HepG2 (cell line): Measurements from ENCODE around the gene TSGA10. TPM values are rescaled to one million over a fixed set of nuclear protein-coding genes. Genes with fewer than 3 reads are reported as not detected.

ENCODE experiments used
- CENPT ChIP-seq: sonication (generic); formaldehyde crosslinking; IDR thresholded peaks from 2 replicates; pipeline ENCODE4 v1.8.0; 2022; ENCODE audit warnings: low read depth, mild to moderate bottlenecking, moderate library complexity, missing genetic modification reagents
- KLF12 ChIP-seq: sonication (generic); formaldehyde crosslinking; IDR thresholded peaks from 2 replicates; pipeline ENCODE4 v1.4.0; 2020; ENCODE audit warnings: missing genetic modification reagents, borderline replicate concordance
- PHB2 ChIP-seq: fragments of 450-650 bp; IDR thresholded peaks from 2 replicates; pipeline ENCODE4 v1.6.1; 2018; ENCODE audit not compliant: partially characterized antibody
- SPEN ChIP-seq: sonication (generic); formaldehyde crosslinking; IDR thresholded peaks from 2 replicates; pipeline ENCODE4 v1.5.1; 2020; ENCODE audit warnings: low read depth, mild to moderate bottlenecking, missing genetic modification reagents
- ZBTB3 ChIP-seq: sonication (generic); formaldehyde crosslinking; IDR thresholded peaks from 2 replicates; pipeline ENCODE4 v1.4.0; 2020; ENCODE audit warnings: low read depth, mild to moderate bottlenecking, moderate library complexity, missing genetic modification reagents, borderline replicate concordance
- ZNF124 ChIP-seq: sonication (generic); formaldehyde crosslinking; IDR thresholded peaks from 2 replicates; pipeline ENCODE4 v1.4.0; 2020; ENCODE audit warnings: missing genetic modification reagents
- ZNF224 ChIP-seq: sonication (generic); formaldehyde crosslinking; IDR thresholded peaks from 2 replicates; pipeline ENCODE4 v1.5.0; 2020; ENCODE audit warnings: mild to moderate bottlenecking, missing genetic modification reagents
- ZNF282 ChIP-seq: fragments of 450-650 bp; IDR thresholded peaks from 2 replicates; pipeline ENCODE4 v1.6.1; 2018; ENCODE audit not compliant: partially characterized antibody
- ZNF343 ChIP-seq: sonication (generic); formaldehyde crosslinking; IDR thresholded peaks from 2 replicates; pipeline ENCODE4 v1.4.0; 2020; ENCODE audit warnings: mild to moderate bottlenecking, missing genetic modification reagents
- ZNF484 ChIP-seq: sonication (generic); formaldehyde crosslinking; IDR thresholded peaks from 2 replicates; pipeline ENCODE4 v1.5.1; 2020; ENCODE audit warnings: mild to moderate bottlenecking, low read depth, missing genetic modification reagents, borderline replicate concordance
- ZNF629 ChIP-seq: sonication (generic); formaldehyde crosslinking; conservative IDR thresholded peaks from 2 replicates; pipeline ENCODE4 v1.5.0; 2020; ENCODE audit warnings: missing genetic modification reagents
- polyA plus RNA-seq, 8 experiments: library from polyadenylated mRNA; depleted of rRNA in 3 of 8; stranded (reverse) in 7 of 8; unstranded in 1 of 8; fragments of >200 nt; fragmentation: Illumina TruSeq in 4 of 8; extraction: Trizol in 4 of 8; gene quantifications; 2 replicates each; pipeline versions ENCODE4 v1.2.1 to v1.2.3, GENCODE V29; 2011 to 2016; ENCODE audit warnings: low read depth in 4 of 8, missing spikeins in 1 of 8, mixed read lengths in 1 of 8; ENCODE audit not compliant: insufficient read depth in 1 of 8
- total RNA-seq, 5 experiments: library from RNA; depleted of rRNA; stranded (reverse); fragments of >200 nt; fragmentation: Illumina TruSeq; extraction: Trizol; gene quantifications; 2 replicates each; pipeline ENCODE4 v1.2.3, GENCODE V29; 2016; ENCODE audit warnings: low read depth in 1 of 5
- TF ChIP-seq, protein P1 (sequence below): sonication (generic); formaldehyde crosslinking; IDR thresholded peaks from 2 replicates; pipeline ENCODE4 v1.4.0; 2020; ENCODE audit warnings: mild to moderate bottlenecking, missing genetic modification reagents
- TF ChIP-seq, protein P2 (sequence below): sonication (generic); formaldehyde crosslinking; conservative IDR thresholded peaks from 2 replicates; pipeline ENCODE4 v1.8.0; 2022; ENCODE audit warnings: mild to moderate bottlenecking, moderate library complexity, missing genetic modification reagents
- TF ChIP-seq, protein P3 (sequence below): fragments of 450-650 bp; IDR thresholded peaks from 2 replicates; pipeline ENCODE4 v1.6.1; 2016
- TF ChIP-seq, protein P4 (sequence below): sonication (generic); formaldehyde crosslinking; IDR thresholded peaks from 2 replicates; pipeline ENCODE4 v1.4.0; 2020; ENCODE audit warnings: mild to moderate bottlenecking, missing genetic modification reagents
- TF ChIP-seq, protein P5 (sequence below): sonication (generic); formaldehyde crosslinking; conservative IDR thresholded peaks from 2 replicates; pipeline ENCODE4 v1.8.0; 2022; ENCODE audit warnings: missing genetic modification reagents
- TF ChIP-seq, protein P6 (sequence below): sonication (generic); formaldehyde crosslinking; IDR thresholded peaks from 2 replicates; pipeline ENCODE4 v1.4.0; 2020; ENCODE audit warnings: missing genetic modification reagents

The TSGA10 gene
- total and polyA plus RNA-seq, 2 of the 13 experiments (the other 11 are each of a cell fraction or from before 2014, with no cell fraction given): 4.7 to 13.1 TPM

DNA sequence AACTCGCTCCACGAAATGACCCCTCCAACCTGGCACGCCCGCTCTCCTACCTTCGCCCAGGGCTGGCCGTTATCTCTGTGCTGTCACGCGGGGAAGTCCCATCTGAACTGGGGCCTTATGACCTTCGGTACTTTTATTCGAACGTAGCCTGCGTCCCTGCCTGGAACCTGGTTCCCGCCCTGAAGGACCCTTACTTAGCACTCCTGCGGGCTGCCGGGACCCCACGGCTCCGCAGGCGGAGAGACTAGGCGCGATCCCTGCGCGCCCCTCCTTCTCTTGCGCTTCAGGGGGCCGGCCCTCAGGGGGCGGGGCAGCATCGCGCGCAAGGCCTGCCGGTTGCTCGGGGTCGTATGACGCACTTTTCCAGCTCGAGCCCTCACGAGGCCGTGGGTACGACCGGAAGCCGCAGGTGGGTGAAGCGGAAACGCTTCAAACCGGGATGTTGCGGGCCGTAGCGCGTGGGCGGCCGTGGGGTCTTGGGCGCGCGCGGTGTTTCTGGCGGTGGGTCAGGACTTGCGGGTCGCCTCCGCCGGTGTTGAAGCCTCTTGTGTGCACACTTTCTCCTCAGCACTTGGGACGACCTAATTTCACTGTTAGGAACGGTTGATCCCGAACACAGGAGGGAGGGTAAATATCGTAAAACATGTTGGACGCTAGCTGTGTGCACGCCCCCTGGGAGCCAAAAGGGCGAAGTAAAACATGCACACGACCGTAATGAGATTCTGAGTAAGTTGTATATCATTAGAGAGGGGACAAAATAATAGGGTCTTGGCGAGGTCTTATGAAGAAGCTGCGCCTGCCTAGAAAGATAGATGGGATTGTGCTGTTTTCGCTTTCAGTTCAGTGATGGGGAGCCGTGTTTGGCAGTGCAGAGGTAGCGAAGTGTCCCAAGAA is at the start of gene TSGA10, which contains the start of gene LIPT1 (continued):
- TF ChIP-seq ZNF282: no peak
- TF ChIP-seq ZNF224 (CRISPR knock-in tag): peak; percentile 100
- TF ChIP-seq ZNF484 (CRISPR knock-in tag): 0 out of 2 replicates have a peak, but pooled peaks have one; percentile 11
- peak; percentile 95 for TF ChIP-seq KLF12
- peak; percentile 97; the same call in 1 of the 2 replicates for TF ChIP-seq CENPT (CRISPR knock-in tag)
- TF ChIP-seq, protein P1, sequence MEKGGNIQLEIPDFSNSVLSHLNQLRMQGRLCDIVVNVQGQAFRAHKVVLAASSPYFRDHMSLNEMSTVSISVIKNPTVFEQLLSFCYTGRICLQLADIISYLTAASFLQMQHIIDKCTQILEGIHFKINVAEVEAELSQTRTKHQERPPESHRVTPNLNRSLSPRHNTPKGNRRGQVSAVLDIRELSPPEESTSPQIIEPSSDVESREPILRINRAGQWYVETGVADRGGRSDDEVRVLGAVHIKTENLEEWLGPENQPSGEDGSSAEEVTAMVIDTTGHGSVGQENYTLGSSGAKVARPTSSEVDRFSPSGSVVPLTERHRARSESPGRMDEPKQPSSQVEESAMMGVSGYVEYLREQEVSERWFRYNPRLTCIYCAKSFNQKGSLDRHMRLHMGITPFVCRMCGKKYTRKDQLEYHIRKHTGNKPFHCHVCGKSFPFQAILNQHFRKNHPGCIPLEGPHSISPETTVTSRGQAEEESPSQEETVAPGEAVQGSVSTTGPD (CRISPR knock-in tag): no peak
- TF ChIP-seq ZNF629 (CRISPR knock-in tag): peak; percentile 52
- no peak for TF ChIP-seq PHB2
- peak; percentile 99 for TF ChIP-seq ZNF343
- 0 out of 2 replicates have a peak, but pooled peaks have one; percentile 76 for TF ChIP-seq ZBTB3 (CRISPR knock-in tag)
- TF ChIP-seq, protein P2, sequence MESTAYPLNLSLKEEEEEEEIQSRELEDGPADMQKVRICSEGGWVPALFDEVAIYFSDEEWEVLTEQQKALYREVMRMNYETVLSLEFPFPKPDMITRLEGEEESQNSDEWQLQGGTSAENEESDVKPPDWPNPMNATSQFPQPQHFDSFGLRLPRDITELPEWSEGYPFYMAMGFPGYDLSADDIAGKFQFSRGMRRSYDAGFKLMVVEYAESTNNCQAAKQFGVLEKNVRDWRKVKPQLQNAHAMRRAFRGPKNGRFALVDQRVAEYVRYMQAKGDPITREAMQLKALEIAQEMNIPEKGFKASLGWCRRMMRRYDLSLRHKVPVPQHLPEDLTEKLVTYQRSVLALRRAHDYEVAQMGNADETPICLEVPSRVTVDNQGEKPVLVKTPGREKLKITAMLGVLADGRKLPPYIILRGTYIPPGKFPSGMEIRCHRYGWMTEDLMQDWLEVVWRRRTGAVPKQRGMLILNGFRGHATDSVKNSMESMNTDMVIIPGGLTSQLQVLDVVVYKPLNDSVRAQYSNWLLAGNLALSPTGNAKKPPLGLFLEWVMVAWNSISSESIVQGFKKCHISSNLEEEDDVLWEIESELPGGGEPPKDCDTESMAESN (CRISPR knock-in tag): peak; percentile 97
- TF ChIP-seq, protein P3, sequence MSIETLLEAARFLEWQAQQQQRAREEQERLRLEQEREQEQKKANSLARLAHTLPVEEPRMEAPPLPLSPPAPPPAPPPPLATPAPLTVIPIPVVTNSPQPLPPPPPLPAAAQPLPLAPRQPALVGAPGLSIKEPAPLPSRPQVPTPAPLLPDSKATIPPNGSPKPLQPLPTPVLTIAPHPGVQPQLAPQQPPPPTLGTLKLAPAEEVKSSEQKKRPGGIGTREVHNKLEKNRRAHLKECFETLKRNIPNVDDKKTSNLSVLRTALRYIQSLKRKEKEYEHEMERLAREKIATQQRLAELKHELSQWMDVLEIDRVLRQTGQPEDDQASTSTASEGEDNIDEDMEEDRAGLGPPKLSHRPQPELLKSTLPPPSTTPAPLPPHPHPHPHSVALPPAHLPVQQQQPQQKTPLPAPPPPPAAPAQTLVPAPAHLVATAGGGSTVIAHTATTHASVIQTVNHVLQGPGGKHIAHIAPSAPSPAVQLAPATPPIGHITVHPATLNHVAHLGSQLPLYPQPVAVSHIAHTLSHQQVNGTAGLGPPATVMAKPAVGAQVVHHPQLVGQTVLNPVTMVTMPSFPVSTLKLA: peak; percentile 81
- TF ChIP-seq, protein P4, sequence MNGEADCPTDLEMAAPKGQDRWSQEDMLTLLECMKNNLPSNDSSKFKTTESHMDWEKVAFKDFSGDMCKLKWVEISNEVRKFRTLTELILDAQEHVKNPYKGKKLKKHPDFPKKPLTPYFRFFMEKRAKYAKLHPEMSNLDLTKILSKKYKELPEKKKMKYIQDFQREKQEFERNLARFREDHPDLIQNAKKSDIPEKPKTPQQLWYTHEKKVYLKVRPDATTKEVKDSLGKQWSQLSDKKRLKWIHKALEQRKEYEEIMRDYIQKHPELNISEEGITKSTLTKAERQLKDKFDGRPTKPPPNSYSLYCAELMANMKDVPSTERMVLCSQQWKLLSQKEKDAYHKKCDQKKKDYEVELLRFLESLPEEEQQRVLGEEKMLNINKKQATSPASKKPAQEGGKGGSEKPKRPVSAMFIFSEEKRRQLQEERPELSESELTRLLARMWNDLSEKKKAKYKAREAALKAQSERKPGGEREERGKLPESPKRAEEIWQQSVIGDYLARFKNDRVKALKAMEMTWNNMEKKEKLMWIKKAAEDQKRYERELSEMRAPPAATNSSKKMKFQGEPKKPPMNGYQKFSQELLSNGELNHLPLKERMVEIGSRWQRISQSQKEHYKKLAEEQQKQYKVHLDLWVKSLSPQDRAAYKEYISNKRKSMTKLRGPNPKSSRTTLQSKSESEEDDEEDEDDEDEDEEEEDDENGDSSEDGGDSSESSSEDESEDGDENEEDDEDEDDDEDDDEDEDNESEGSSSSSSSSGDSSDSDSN (CRISPR knock-in tag): peak; percentile 90
- TF ChIP-seq, protein P5, sequence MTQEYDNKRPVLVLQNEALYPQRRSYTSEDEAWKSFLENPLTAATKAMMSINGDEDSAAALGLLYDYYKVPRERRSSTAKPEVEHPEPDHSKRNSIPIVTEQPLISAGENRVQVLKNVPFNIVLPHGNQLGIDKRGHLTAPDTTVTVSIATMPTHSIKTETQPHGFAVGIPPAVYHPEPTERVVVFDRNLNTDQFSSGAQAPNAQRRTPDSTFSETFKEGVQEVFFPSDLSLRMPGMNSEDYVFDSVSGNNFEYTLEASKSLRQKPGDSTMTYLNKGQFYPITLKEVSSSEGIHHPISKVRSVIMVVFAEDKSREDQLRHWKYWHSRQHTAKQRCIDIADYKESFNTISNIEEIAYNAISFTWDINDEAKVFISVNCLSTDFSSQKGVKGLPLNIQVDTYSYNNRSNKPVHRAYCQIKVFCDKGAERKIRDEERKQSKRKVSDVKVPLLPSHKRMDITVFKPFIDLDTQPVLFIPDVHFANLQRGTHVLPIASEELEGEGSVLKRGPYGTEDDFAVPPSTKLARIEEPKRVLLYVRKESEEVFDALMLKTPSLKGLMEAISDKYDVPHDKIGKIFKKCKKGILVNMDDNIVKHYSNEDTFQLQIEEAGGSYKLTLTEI (CRISPR knock-in tag): no peak
- TF ChIP-seq, protein P6, sequence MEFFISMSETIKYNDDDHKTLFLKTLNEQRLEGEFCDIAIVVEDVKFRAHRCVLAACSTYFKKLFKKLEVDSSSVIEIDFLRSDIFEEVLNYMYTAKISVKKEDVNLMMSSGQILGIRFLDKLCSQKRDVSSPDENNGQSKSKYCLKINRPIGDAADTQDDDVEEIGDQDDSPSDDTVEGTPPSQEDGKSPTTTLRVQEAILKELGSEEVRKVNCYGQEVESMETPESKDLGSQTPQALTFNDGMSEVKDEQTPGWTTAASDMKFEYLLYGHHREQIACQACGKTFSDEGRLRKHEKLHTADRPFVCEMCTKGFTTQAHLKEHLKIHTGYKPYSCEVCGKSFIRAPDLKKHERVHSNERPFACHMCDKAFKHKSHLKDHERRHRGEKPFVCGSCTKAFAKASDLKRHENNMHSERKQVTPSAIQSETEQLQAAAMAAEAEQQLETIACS (CRISPR knock-in tag): peak; percentile 65
- no peak; the same call in none of the 2 replicates for TF ChIP-seq ZNF124 (CRISPR knock-in tag)
- peak; percentile 99 for TF ChIP-seq SPEN (CRISPR knock-in tag)
